PFSK-1 (cell line): ENCODE results near the gene ZNF384.

ENCODE experiments used
- POLR2AphosphoS5 ChIP-seq: IDR thresholded peaks from 2 replicates; pipeline ENCODE4 v1.6.1; 2012; ENCODE audit warnings: low read depth, mild to moderate bottlenecking, control low read depth, low read length, moderate library complexity
- REST ChIP-seq, 2 experiments: IDR thresholded peaks; 2 replicates each; pipeline versions ENCODE4 v1.6.1 to v1.8.0; 2011 to 2012; ENCODE audit warnings: low read depth in 2 of 2, low read length in 2 of 2, control low read depth in 1 of 2, inconsistent platforms in 1 of 2, mild to moderate bottlenecking in 1 of 2, moderate library complexity in 1 of 2; ENCODE audit not compliant: insufficient read depth in 1 of 2
- SIN3A ChIP-seq: IDR thresholded peaks from 2 replicates; pipeline ENCODE4 v1.6.1; 2012; ENCODE audit warnings: mild to moderate bottlenecking, low read length, moderate library complexity, borderline replicate concordance; ENCODE audit not compliant: insufficient read depth
- TAF1 ChIP-seq: IDR thresholded peaks from 2 replicates; pipeline ENCODE4 v1.6.1; 2012; ENCODE audit warnings: low read length, control low read depth, borderline replicate concordance; ENCODE audit not compliant: insufficient read depth

DNA sequence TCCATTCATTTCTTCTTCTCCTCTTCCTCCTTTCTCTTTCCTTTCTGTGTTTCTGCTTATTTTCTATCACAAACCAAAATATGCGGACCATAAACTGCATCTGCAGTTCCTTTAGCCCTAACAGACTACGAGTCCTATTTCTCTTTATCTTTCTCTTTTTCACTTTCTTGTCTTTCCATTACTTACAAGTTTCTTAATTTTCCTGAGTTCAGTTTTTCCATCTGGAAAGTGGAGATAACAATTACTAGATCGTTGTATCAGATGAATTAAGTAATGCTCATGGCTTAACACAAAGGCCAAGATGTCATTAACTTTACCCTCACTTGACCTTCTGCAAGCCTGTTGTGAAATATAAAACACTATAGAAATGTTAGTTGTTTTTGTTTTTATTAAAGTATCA, 33.7 kb upstream of the ZNF384 start:
- TF ChIP-seq TAF1 = no peak
- no peak for TF ChIP-seq POLR2AphosphoS5
- no peak for TF ChIP-seq REST (IDR thresholded peaks at IDR 0.05; ENCODE audit: insufficient read depth in 1 of 2, low read depth in 2 of 2, low read length in 2 of 2)
- TF ChIP-seq SIN3A = no peak
